ENCODE results near the gene SVOP.
A peak's percentile ranks its signal among the peaks of the same experiment; 100 is the strongest.
"Not testable (repeated sequence)": the region's sequence is repeated elsewhere in the genome, so short reads cannot be mapped to it uniquely, and the experiment has no call there.

The SVOP gene

DNA sequence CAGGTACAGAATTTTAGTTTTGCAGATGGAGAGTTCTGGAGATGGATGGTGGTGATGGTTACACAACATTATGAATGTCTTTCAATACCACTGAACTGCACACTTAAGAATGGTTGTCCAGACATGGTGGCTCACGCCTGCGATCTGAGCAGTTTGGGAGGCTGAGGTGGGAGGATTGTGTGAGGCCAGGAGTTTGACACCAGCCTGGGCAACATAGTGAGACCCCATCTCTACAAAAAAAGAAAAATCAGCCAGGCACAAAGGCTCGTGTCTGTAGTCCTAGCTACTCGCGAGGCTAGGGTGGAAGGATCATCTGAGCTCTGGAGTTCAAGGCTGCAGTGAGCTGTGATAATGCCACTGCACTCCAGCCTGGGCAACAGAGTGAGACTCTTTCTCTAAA, 23.4 kb upstream of the SVOP start:
- H4K20me1 ChIP-seq, result no peaks in the 10 kb centered on the region
- H3K9me3 ChIP-seq (replicated peaks in 1 of 11), result peaks cover 5 to 11% (median 8%) of the 10 kb centered on the region in 11 experiments; a peak in 20 of 22 replicates
- H3K4me3 ChIP-seq, result no peak overlapping the region
- no peak overlapping the region for H3K27ac ChIP-seq
- no peak overlapping the region for H3K9ac ChIP-seq
- no peak for TF ChIP-seq Cebpa-rat (IDR thresholded peaks at IDR 0.05)
- no peaks in the 10 kb centered on the region for H3K27me3 ChIP-seq
- no peaks in the 10 kb centered on the region for H3K36me3 ChIP-seq
- H3K4me1 ChIP-seq, result no peaks in the 10 kb centered on the region
- no peak overlapping the region for H3K4me2 ChIP-seq

DNA sequence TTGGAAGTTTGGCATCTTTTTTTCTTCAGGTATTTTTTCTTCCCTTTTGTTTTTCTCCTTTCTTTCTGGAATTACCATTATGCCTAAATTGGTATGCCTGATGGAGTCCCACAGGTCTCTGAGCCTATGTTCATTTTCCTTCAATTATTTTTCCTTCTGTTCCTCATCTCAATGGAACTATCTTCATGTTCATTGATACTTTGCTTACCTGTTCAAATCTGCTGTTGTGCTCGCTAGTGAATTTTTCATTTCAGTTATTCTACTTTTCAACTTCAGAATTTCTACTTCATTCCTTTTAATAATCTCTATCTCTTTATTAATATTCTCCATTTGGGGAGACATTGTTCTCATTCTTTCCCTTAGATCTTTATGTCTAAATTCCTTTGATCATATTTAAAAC, 16.1 kb upstream of the SVOP start:
- Histone ChIP-seq H3K9ac (no peak overlapping the region), H3K4me1 (no peaks in the 10 kb centered on the region), H4K20me1 (no peaks in the 10 kb centered on the region), H3K4me3 (no peak overlapping the region), H3K27ac (no peak overlapping the region), H3K4me2 (no peak overlapping the region), H3K27me3 (no peaks in the 10 kb centered on the region), H3K36me3 (no peaks in the 10 kb centered on the region), H3K9me3 (replicated peaks in 1 of 11) (peaks cover 7 to 17% (median 13%) of the 10 kb centered on the region in 11 experiments; a peak in 21 of 22 replicates)
- no peak for TF ChIP-seq Cebpa-rat (IDR thresholded peaks at IDR 0.05)

DNA sequence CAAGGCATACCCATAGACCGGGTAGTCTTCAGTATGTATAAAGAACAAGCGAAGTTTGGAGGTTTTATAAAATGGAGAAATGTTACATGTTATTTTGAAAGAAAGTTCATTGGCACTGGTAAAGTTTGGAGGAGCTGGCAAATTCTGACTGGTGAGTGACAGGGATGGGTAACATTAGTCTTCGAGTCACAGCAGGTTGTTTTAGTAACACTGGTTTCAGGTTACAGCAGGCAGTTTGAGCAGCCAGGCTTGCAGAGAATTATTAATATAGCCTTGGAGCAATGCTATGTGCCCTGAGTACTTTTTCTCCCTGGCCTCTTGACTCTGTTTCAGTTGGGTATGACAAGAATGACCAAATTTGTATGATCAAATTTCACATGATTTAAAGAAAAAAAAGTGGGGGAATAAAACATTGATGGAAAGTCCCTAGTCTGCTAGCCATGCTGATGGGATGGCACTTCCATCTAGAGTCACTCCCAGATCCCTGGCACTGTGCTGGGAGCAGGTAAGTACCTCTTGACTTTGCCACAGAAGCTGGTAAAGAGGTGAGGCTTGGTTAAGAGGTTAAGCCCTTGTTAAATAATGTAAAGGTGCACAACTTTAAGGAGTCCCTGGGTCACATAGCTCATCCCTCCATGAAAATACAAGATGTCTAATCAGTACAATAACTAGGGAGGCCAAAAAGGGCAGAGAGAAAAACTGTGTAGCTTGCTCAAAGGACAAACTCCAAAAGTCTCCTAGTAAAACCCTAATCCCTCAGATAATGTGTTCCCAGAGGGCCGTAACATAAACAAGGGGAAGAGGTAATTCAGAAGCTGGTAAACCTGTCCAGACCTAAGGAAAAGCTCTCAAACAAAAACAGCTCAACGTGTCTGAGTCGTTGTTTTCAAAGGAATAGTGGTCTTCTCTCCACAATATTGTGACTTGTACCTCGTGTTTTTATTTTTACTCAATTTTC, 12.7 kb upstream of the SVOP start:
- Histone ChIP-seq H4K20me1 (no peaks in the 10 kb centered on the region), H3K4me2 (no peak overlapping the region), H3K36me3 (no peaks in the 10 kb centered on the region), H3K4me1 (no peaks in the 10 kb centered on the region; a peak in 1 of 20 replicates), H3K27ac (no peak overlapping the region), H3K9ac (no peak overlapping the region), H3K9me3 (replicated peaks in 1 of 11) (peaks cover 0 to 11% (median 5%) of the 10 kb centered on the region in 11 experiments; a peak in 8 of 22 replicates), H3K27me3 (no peaks in the 10 kb centered on the region), H3K4me3 (no peak overlapping the region)
- no peak for TF ChIP-seq Cebpa-rat (IDR thresholded peaks at IDR 0.05)

GRCh38 chr12:109029411-109029810, 8.5 kb upstream of the SVOP start:
- peaks cover 0 to 14% (median 2%) of the 10 kb centered on the region in 10 experiments; a peak in 9 of 20 replicates for H3K4me1 ChIP-seq
- H3K27ac ChIP-seq, result no peak overlapping the region
- no peaks in the 10 kb centered on the region for H3K9me3 ChIP-seq (replicated peaks in 1 of 11)
- H3K27me3 ChIP-seq, result no peaks in the 10 kb centered on the region
- H3K4me2 ChIP-seq, result no peak overlapping the region
- H3K36me3 ChIP-seq, result no peaks in the 10 kb centered on the region
- TF ChIP-seq Cebpa-rat (IDR thresholded peaks at IDR 0.05), result no peak
- no peaks in the 10 kb centered on the region for H4K20me1 ChIP-seq
- no peak overlapping the region for H3K4me3 ChIP-seq
- no peak overlapping the region for H3K9ac ChIP-seq

GRCh38 chr12:109028624-109029023, 7.8 kb upstream of the SVOP start:
- peaks cover 0 to 14% (median 2%) of the 10 kb centered on the region in 10 experiments; a peak in 9 of 20 replicates for H3K4me1 ChIP-seq
- peak overlapping the region in 1 of 11 experiments; percentile 49; a peak in 2 of 22 replicates for H3K4me2 ChIP-seq
- not testable (repeated sequence) for H3K9me3 ChIP-seq (replicated peaks in 1 of 11); H3K4me3 ChIP-seq; H3K27ac ChIP-seq; H4K20me1 ChIP-seq; H3K9ac ChIP-seq; H3K36me3 ChIP-seq; H3K27me3 ChIP-seq

GRCh38 chr12:109027767-109028166, 6.9 kb upstream of the SVOP start:
- H3K4me2 ChIP-seq, result peak overlapping the region in 5 of 11 experiments; percentile 29 to 55 (median 44); a peak in 9 of 22 replicates
- H4K20me1 ChIP-seq, result no peaks in the 10 kb centered on the region

GRCh38 chr12:109020146-109020795, 597 bp downstream of the SVOP start:
- no peaks in the 10 kb centered on the region for H3K9me3 ChIP-seq (replicated peaks in 1 of 11)
- H3K4me1 ChIP-seq, result peaks cover 6 to 24% (median 7%) of the 10 kb centered on the region in 10 experiments; a peak in 17 of 20 replicates
- TF ChIP-seq Cebpa-rat (IDR thresholded peaks at IDR 0.05), result no peak
- H3K4me2 ChIP-seq, result peak overlapping the region in 9 of 11 experiments; percentile 17 to 82 (median 59); a peak in 13 of 22 replicates
- no peaks in the 10 kb centered on the region for H3K27me3 ChIP-seq
- H3K27ac ChIP-seq, result no peak overlapping the region
- no peak overlapping the region for H3K9ac ChIP-seq
- H4K20me1 ChIP-seq, result peaks cover 0 to 6% (median 0%) of the 10 kb centered on the region in 11 experiments; a peak in 3 of 22 replicates
- H3K4me3 ChIP-seq, result no peak overlapping the region
- H3K36me3 ChIP-seq, result no peaks in the 10 kb centered on the region

More at GRCh38 chr12:109027767-109028166, 6.9 kb upstream of the SVOP start:
- H3K4me3 ChIP-seq, result no peak overlapping the region
- no peak overlapping the region for H3K27ac ChIP-seq
- H3K36me3 ChIP-seq, result no peaks in the 10 kb centered on the region
- peaks cover 0 to 16% (median 2%) of the 10 kb centered on the region in 10 experiments; a peak in 9 of 20 replicates for H3K4me1 ChIP-seq
- H3K9ac ChIP-seq, result no peak overlapping the region
- no peak for TF ChIP-seq Cebpa-rat (IDR thresholded peaks at IDR 0.05)
- H3K27me3 ChIP-seq, result no peaks in the 10 kb centered on the region
- H3K9me3 ChIP-seq (replicated peaks in 1 of 11), result no peaks in the 10 kb centered on the region

GRCh38 chr12:109018296-109018695, 2.6 kb downstream of the SVOP start:
- Histone ChIP-seq H3K4me2 (no peak overlapping the region), H3K36me3 (no peaks in the 10 kb centered on the region), H3K27me3 (no peaks in the 10 kb centered on the region), H3K9me3 (replicated peaks in 1 of 11) (no peaks in the 10 kb centered on the region), H3K4me1 (peaks cover 6 to 24% (median 7%) of the 10 kb centered on the region in 10 experiments; a peak in 17 of 20 replicates), H3K4me3 (no peak overlapping the region), H4K20me1 (peaks cover 0 to 6% (median 0%) of the 10 kb centered on the region in 11 experiments; a peak in 3 of 22 replicates), H3K27ac (no peak overlapping the region), H3K9ac (no peak overlapping the region)
- TF ChIP-seq Cebpa-rat (IDR thresholded peaks at IDR 0.05), result no peak

GRCh38 chr12:109016978-109017377, 3.9 kb downstream of the SVOP start:
- peaks cover 0 to 6% (median 0%) of the 10 kb centered on the region in 11 experiments; a peak in 3 of 22 replicates for H4K20me1 ChIP-seq
- H3K4me2 ChIP-seq, result no peak overlapping the region
- H3K27ac ChIP-seq, result no peak overlapping the region
- no peaks in the 10 kb centered on the region for H3K36me3 ChIP-seq
- H3K27me3 ChIP-seq, result no peaks in the 10 kb centered on the region
- H3K4me3 ChIP-seq, result no peak overlapping the region
- H3K4me1 ChIP-seq, result peaks cover 6 to 15% (median 7%) of the 10 kb centered on the region in 10 experiments; a peak in 17 of 20 replicates
- H3K9me3 ChIP-seq (replicated peaks in 1 of 11), result no peaks in the 10 kb centered on the region
- TF ChIP-seq Cebpa-rat (IDR thresholded peaks at IDR 0.05), result no peak
- H3K9ac ChIP-seq, result no peak overlapping the region

Data from BLaER1 treated with 17β-estradiol and CSF1 and Interleukin-3, amounts not matched to agents 10 nM and 100 nM (cell line).